ENCODE measurements around the gene ARL4A.

DNA sequence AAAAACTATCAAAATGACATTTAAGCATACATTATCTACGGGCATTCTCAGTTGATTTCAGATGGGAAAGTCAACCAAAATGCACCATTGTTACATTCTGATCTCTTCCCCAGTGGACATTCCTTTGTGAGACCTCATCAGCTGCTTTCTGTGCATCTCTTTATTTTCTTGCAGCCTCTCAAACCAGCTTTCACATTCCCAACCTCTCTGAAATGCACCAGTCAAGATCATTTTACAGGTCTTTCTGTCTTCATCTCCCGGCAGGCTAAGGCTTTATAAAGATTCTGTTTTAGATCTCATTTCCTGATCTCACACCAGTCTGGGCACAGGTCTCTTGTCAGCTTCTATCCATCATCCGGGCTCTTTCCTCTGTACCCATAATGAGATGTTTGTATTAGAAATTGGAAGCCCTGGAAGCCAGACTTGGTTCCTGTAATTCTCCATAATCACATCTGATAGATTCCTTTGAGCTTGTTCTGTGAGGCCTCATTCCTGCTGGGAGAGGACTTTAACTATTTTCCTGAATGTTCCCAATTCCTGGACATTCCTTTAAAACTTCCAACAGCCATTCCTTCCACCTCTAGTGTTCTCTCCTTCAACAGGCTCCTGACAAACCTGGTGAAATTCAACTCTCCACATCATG is 44.3 kb upstream of the ARL4A start:
- no peak for TF ChIP-seq CTCF (IDR thresholded peaks at IDR 0.05)
- TF ChIP-seq POLR2A (IDR thresholded peaks at IDR 0.05) = no peak

Data from heart left ventricle (tissue), 13 donors.